ENCODE measurements around the gene STING1. TPM values are rescaled to one million over a fixed set of nuclear protein-coding genes. Genes with fewer than 3 reads are reported as not detected.

The STING1 gene
- total and polyA plus RNA-seq, 2 donors (not counting 1 experiment from before 2014, with no cell fraction given), result 1.1 to 2.8 TPM

DNA sequence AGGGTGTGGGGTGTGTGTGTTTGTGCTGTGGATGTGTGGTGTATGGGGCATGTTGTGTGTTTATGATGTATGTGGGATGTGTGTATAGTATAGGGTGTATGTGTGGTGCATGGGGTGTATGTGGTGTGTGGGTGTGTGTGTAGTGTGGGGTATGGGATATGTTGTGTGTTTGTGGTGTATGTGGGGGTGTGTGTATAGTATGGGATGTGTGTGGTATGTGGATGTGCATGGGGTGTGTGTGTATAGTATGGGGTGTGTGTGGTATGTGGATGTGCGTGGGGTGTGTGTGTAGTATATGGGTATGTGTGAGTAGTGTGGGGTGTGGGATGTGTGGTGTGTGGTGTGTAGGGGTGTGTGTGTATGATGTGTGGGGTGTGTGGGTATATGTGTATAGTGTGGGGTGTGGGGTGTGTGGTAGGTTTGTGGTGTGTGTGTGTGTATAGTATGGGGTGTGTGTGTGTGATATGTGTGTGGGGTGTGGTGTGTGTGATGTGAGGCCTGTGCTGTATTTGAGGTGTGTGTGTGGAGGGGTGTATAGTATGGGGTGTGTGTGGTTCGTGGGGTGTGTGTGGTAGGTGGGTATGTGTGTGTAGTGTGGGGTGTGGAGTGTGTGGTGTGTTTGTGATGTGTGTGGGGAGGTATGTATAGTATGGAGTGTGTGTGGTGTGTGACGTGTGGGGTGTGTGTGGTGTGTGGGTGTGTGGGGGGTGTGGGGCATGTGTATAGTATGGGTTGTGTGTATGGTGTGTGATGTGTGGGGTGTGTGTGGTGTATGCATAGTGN lies 30.5 kb downstream of the STING1 start:
- H3K27me3 Mint-ChIP-seq, result no peaks in the 10 kb centered on the region
- no peak for DNase-seq
- no peaks in the 10 kb centered on the region for H3K27me3 ChIP-seq (replicated peaks in 1 of 4; ENCODE audit: control extremely low read depth in 1 of 4, control insufficient read depth in 3 of 4, insufficient read depth in 4 of 4, low read length in 3 of 4)
- H3K9ac ChIP-seq (ENCODE audit: low read length), result no peak overlapping the region
- H3K27ac Mint-ChIP-seq, result no peak overlapping the region
- H3K9me3 Mint-ChIP-seq (ENCODE audit: insufficient read depth), result no peaks in the 10 kb centered on the region
- H3K4me1 ChIP-seq (ENCODE audit: control insufficient read depth in 2 of 2, insufficient read depth in 2 of 2, low read length in 2 of 2), result peaks cover 10 to 12% of the 10 kb centered on the region in 2 donors
- H3K79me2 ChIP-seq (ENCODE audit: control insufficient read depth, insufficient read depth, low read length), result no peaks in the 10 kb centered on the region
- ChIA-PET CTCF (no interaction called here), POLR2A (no interaction called here)
- H3K4me1 Mint-ChIP-seq, result peaks cover 13% of the 10 kb centered on the region
- H3K4me3 ChIP-seq (ENCODE audit: control extremely low read depth in 1 of 5, extremely low read depth in 1 of 5, insufficient read depth in 1 of 5, low read depth in 2 of 5, low read length in 4 of 5), result no peak overlapping the region
- WGBS (ENCODE audit: insufficient coverage), result 81% methylated on average over 3 of the region's 3 CpGs
- TF ChIP-seq, protein P1, sequence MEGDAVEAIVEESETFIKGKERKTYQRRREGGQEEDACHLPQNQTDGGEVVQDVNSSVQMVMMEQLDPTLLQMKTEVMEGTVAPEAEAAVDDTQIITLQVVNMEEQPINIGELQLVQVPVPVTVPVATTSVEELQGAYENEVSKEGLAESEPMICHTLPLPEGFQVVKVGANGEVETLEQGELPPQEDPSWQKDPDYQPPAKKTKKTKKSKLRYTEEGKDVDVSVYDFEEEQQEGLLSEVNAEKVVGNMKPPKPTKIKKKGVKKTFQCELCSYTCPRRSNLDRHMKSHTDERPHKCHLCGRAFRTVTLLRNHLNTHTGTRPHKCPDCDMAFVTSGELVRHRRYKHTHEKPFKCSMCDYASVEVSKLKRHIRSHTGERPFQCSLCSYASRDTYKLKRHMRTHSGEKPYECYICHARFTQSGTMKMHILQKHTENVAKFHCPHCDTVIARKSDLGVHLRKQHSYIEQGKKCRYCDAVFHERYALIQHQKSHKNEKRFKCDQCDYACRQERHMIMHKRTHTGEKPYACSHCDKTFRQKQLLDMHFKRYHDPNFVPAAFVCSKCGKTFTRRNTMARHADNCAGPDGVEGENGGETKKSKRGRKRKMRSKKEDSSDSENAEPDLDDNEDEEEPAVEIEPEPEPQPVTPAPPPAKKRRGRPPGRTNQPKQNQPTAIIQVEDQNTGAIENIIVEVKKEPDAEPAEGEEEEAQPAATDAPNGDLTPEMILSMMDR (IDR thresholded peaks at IDR 0.05), result no peak
- TF ChIP-seq EZH2 (IDR thresholded peaks at IDR 0.05; ENCODE audit: borderline replicate concordance, insufficient read depth, low read depth, low read length, poor library complexity, severe bottlenecking), result no peak
- H3K27ac ChIP-seq (ENCODE audit: low read length in 2 of 2), result no peak overlapping the region
- no peak for ATAC-seq (ENCODE audit: low read depth)
- no peaks in the 10 kb centered on the region for H3K36me3 ChIP-seq (replicated peaks in 1 of 2; ENCODE audit: control extremely low read depth in 1 of 2, control insufficient read depth in 1 of 2, extremely low read depth in 1 of 2, insufficient read depth in 2 of 2, low read length in 1 of 2)
- no peak overlapping the region for H3K4me3 Mint-ChIP-seq
- intact Hi-C loops (cut with micrococcal nuclease), result no loop called here
- no peak overlapping the region for H2AFZ ChIP-seq (ENCODE audit: insufficient read depth, low read depth, low read length, poor library complexity, severe bottlenecking)
- no peaks in the 10 kb centered on the region for H4K20me1 ChIP-seq (ENCODE audit: control insufficient read depth, insufficient read depth, low read length, poor library complexity, severe bottlenecking)
- H3K9me3 ChIP-seq (ENCODE audit: control extremely low read depth in 1 of 3, control insufficient read depth in 2 of 3, insufficient read depth in 1 of 3, low read length in 2 of 3), result no peaks in the 10 kb centered on the region
- H3K4me2 ChIP-seq (replicated peaks; ENCODE audit: low read depth, low read length, poor library complexity, severe bottlenecking), result no peak overlapping the region

DNA sequence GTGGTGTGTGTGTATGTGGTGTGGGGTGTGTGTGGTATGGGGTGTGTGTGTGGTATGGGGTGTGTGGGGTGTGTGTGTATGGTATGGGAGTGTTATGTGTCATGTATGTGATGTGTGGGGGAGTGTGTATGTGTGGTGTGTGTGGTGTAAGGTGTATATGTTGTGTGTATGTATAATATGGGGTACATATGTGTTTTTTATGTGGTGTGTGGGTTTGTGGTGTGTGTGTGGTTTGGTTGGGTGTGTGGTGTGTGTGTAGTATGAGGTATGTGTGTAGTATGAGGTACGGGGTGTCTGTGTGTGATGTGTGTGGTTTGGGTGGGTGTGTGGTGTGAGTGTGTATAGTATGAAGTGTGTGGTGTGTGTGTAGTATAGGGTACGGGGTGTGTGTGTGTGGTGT lies 31.4 kb downstream of the STING1 start:
- Histone ChIP-seq H3K4me3 (ENCODE audit: control extremely low read depth in 1 of 5, extremely low read depth in 1 of 5, insufficient read depth in 1 of 5, low read depth in 2 of 5, low read length in 4 of 5) (no peak overlapping the region), H3K4me1 (ENCODE audit: control insufficient read depth in 2 of 2, insufficient read depth in 2 of 2, low read length in 2 of 2) (peaks cover 10 to 12% of the 10 kb centered on the region in 2 donors), H3K36me3 (replicated peaks in 1 of 2; ENCODE audit: control extremely low read depth in 1 of 2, control insufficient read depth in 1 of 2, extremely low read depth in 1 of 2, insufficient read depth in 2 of 2, low read length in 1 of 2) (no peaks in the 10 kb centered on the region), H2AFZ (ENCODE audit: insufficient read depth, low read depth, low read length, poor library complexity, severe bottlenecking) (no peak overlapping the region), H3K9ac (ENCODE audit: low read length) (no peak overlapping the region), H3K27me3 (replicated peaks in 1 of 4; ENCODE audit: control extremely low read depth in 1 of 4, control insufficient read depth in 3 of 4, insufficient read depth in 4 of 4, low read length in 3 of 4) (no peaks in the 10 kb centered on the region), H3K27ac (ENCODE audit: low read length in 2 of 2) (no peak overlapping the region), H3K9me3 (ENCODE audit: control extremely low read depth in 1 of 3, control insufficient read depth in 2 of 3, insufficient read depth in 1 of 3, low read length in 2 of 3) (no peaks in the 10 kb centered on the region), H3K4me2 (replicated peaks; ENCODE audit: low read depth, low read length, poor library complexity, severe bottlenecking) (no peak overlapping the region), H3K79me2 (ENCODE audit: control insufficient read depth, insufficient read depth, low read length) (no peaks in the 10 kb centered on the region), H4K20me1 (ENCODE audit: control insufficient read depth, insufficient read depth, low read length, poor library complexity, severe bottlenecking) (no peaks in the 10 kb centered on the region)
- H3K4me3 Mint-ChIP-seq, result no peak overlapping the region
- TF ChIP-seq, protein P1 (IDR thresholded peaks at IDR 0.05), result no peak
- TF ChIP-seq EZH2 (IDR thresholded peaks at IDR 0.05; ENCODE audit: borderline replicate concordance, insufficient read depth, low read depth, low read length, poor library complexity, severe bottlenecking), result no peak
- no peaks in the 10 kb centered on the region for H3K27me3 Mint-ChIP-seq
- no peak overlapping the region for H3K27ac Mint-ChIP-seq
- POLR2A ChIA-PET, result no interaction called here
- CTCF ChIA-PET, result no interaction called here
- H3K9me3 Mint-ChIP-seq (ENCODE audit: insufficient read depth), result no peaks in the 10 kb centered on the region
- ATAC-seq (ENCODE audit: low read depth) (no peak), DNase-seq (no peak)
- intact Hi-C loops (cut with micrococcal nuclease), result no loop called here
- WGBS (ENCODE audit: insufficient coverage), result 97% methylated on average over 2 of the region's 2 CpGs
- peaks cover 13% of the 10 kb centered on the region for H3K4me1 Mint-ChIP-seq

Measured in B cell (primary cell).